GM10248 (cell line): ENCODE data around the gene LYZL4.

Experiments used
- CTCF ChIA-PET: fragments of 300-600 bp; sonication (Branson Sonifier 250); formaldehyde crosslinking; extraction: SDS; loops from one replicate; lab custom pipeline; 2021; ENCODE audit warnings: antibody characterized with exemption; lab: Yijun Ruan, JAX
- POLR2A ChIA-PET: fragments of 350-650 bp; sonication (Branson Sonifier 250); formaldehyde crosslinking; extraction: SDS; loops from one replicate; lab custom pipeline; 2020; ENCODE audit warnings: antibody characterized with exemption; lab: Yijun Ruan, JAX
- DNase-seq: peaks from one replicate; pipeline ENCODE4 v3.0.0; 2012; ENCODE audit errors: extremely low spot score
- TF ChIP-seq, protein P1 (sequence below): IDR thresholded peaks from 2 replicates; pipeline ENCODE4 v1.5.1; 2012; ENCODE audit warnings: mild to moderate bottlenecking, low read depth; ENCODE audit errors: extremely low read depth, missing control alignments, control extremely low read depth

LYZL4 gene

DNA sequence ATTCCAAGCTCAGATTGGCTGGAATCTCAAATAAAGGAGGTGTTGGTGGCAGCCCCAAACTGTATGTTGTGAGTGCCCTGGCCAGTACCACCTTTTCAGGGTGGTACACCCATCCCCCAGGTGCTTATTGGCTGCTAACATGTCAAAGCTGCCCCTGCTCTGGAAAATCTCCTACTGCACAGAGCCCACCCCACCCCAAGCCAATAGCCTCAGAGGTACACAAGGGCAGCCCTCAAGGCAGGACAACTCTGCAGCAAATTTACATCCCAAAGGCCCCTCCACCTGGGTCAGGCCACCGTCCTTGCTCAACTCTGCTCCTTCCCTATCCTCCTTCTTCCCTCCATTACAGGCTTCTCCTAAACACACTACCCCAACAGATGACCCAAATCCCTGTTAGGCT is 37.1 kb upstream of the LYZL4 start:
- CTCF ChIA-PET = interaction anchor here (1.0 to 3.1 kb wide), 2 partner anchors 28 to 200 kb away, joined by 3 to 14 read pairs; no protein-coding TSS in a partner anchor
- DNase-seq = no peak
- TF ChIP-seq, protein P1, sequence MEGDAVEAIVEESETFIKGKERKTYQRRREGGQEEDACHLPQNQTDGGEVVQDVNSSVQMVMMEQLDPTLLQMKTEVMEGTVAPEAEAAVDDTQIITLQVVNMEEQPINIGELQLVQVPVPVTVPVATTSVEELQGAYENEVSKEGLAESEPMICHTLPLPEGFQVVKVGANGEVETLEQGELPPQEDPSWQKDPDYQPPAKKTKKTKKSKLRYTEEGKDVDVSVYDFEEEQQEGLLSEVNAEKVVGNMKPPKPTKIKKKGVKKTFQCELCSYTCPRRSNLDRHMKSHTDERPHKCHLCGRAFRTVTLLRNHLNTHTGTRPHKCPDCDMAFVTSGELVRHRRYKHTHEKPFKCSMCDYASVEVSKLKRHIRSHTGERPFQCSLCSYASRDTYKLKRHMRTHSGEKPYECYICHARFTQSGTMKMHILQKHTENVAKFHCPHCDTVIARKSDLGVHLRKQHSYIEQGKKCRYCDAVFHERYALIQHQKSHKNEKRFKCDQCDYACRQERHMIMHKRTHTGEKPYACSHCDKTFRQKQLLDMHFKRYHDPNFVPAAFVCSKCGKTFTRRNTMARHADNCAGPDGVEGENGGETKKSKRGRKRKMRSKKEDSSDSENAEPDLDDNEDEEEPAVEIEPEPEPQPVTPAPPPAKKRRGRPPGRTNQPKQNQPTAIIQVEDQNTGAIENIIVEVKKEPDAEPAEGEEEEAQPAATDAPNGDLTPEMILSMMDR = no peak
- POLR2A ChIA-PET = no interaction called here

DNA sequence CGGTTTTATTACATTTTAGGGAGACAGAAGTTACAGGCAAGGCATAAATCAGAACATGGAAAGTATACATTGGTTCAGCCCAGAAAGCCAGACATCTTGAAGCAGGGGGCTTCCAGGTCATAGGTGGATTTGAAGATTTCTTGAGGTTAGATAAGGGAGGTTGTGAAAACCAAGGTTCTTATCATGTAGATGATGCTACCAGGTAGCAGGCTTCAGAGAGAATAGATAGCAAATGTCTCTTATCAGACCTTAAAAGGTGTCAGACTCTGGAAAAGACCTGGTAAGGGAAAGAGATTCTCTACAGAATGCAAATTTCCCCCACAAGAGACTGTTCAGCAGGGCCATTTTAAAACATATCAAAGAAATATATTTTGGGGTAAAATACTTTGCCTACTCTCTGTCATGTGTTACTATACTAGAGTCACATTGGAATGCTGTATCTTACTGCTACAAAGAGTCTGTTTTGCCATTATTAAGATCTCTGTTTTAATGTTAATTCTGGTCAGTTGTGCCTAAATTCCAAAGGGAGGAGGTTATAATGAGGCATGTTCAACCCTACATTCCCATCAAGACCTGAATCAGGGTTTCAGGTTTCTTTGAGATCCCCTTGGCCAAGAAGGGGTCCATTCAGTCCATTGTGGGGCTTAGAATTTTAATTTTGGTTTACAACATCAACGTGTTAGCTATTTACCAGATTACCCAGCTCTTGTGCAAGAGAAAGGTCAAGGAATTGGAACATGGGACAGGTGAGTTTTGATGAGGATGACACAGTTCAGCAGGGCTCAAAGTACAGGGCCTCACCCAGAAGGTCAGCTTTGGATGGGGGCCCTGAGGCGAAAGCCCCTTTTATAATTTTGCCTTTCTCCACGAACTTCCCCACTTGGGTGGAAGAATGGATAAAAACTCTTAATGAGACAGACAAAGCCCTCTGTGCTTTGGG is 36.0 kb upstream of the LYZL4 start:
- ChIA-PET POLR2A (no interaction called here), CTCF (interaction anchor here (1.0 to 3.1 kb wide), 2 partner anchors 29 to 199 kb away, joined by 3 to 14 read pairs; no protein-coding TSS in a partner anchor)
- no peak for DNase-seq
- TF ChIP-seq, protein P1 = no peak

DNA sequence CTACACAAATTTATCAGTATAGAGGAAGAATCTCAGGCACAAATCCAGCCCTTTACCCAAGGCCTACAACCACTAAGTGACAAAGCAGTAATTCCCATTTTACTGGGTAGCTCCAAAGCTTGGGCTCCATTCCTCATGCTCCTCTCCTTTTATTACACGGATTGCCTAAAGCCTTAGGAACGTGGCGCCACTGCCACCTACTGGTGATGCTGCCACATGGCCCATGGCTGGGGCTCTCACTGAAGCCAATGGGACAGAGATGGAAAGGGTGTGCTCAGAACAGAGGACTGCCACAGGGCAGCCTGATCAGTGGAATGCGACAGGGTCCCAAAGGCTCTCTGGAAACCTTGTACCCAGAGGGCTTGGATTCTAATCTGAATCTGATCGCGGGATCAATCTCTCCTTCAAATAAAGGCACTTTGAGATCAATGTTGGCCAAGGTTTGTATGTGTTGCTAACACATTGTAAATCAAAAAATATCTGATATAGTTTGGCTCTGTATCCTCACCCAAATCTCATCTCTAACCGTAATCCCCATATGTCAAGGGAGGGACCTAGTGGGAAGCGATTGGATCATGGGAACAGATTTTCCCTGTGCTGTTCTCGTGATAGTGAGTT is 33.5 kb upstream of the LYZL4 start:
- TF ChIP-seq, protein P1 = peak; percentile 99
- peak; percentile 82 for DNase-seq
- POLR2A ChIA-PET = no interaction called here
- CTCF ChIA-PET = interaction anchor here (0.6 to 6.5 kb wide), 34 partner anchors 8 to 1863 kb away, joined by 3 to 114 read pairs (median 4); no protein-coding TSS in a partner anchor

DNA sequence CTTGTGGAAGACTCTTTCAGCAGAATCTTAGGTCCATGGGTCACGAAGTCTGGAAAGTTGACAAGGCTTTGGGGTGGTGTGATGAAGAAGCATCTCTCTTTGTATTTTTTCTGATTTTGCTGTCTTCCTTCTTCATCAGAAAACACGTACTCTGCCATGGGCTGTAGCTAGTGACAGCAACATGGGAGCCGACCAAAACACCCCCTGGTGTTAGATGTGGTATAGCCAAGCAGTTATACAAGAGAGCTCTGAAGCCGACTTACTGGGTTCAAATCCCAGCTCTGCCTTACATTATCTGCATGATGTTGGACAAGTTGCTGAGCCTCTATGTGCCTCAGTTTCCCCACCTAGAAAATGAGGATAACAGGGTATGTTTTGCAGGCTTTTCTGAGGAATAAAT is 32.9 kb upstream of the LYZL4 start:
- DNase-seq = no peak

DNA sequence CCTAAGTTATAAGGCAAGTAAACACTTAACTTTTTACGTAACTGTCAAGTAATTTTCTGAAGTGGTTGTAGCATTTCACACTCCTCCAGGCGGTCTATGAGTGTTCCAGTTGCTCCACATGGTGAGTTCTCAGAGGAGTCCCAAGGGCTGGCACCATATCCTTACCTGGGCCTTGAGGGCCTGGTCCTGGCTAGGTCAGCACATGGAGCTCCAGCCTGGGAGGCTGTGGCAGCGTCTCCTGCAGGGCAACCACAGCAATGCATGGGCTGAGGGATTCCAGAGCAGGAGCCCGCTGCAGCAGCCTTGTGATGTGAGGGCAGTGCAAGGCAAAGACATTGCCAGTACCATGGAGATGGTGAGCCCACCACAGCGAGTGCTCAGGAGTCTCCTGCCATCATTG is 32.2 kb upstream of the LYZL4 start:
- TF ChIP-seq, protein P1 = peak; percentile 3
- ChIA-PET CTCF (interaction anchor here (1.0 to 6.5 kb wide), 12 partner anchors 9 to 1862 kb away, joined by 3 to 114 read pairs (median 4); no protein-coding TSS in a partner anchor), POLR2A (no interaction called here)

More for the DNA sequence above, 32.9 kb upstream of the LYZL4 start:
- ChIA-PET POLR2A (no interaction called here), CTCF (interaction anchor here (0.6 to 6.5 kb wide), 33 partner anchors 7 to 1863 kb away, joined by 3 to 114 read pairs (median 3); no protein-coding TSS in a partner anchor)
- TF ChIP-seq, protein P1 = no peak

DNA sequence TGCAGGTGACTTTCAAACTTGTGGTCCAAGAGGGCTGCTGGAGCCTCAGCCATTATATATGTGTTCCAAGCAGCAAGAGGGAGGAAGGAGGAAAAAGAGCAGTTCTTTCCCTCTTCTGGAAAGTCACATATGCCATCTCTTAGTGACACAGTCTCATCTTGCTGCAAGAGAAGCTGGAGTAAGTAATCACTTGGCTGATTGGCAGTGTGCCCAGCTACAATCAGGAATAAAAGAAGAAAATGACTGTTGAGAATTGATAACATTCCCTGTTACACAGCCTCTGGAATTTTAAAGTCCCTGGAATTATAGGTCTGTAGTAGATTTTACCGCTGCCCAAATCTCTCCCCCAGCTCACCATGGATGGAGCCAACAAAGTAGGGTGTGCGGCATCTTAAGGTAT is 31.4 kb upstream of the LYZL4 start:
- TF ChIP-seq, protein P1 = no peak
- ChIA-PET POLR2A (no interaction called here), CTCF (interaction anchor here (0.7 to 6.5 kb wide), 7 partner anchors 9 to 215 kb away, joined by 3 to 114 read pairs (median 3); no protein-coding TSS in a partner anchor)
- no peak for DNase-seq

More for the DNA sequence above, 32.2 kb upstream of the LYZL4 start:
- DNase-seq = no peak
